ENCODE results near the gene NBEAL2.
A peak's percentile ranks its signal among the peaks of the same experiment; 100 is the strongest.
"Not testable (repeated sequence)": the region's sequence is repeated elsewhere in the genome, so short reads cannot be mapped to it uniquely, and the experiment has no call there.

Gene NBEAL2

GRCh38 chr3:47009225-47010110 lies 30.0 kb downstream of the NBEAL2 start:
- peak; percentile 37 to 59 (median 39) for DNase-seq (ENCODE audit: low read depth in 2 of 3, low spot score in 1 of 3)

GRCh38 chr3:47010111-47010712 lies 30.7 kb downstream of the NBEAL2 start:
- DNase-seq (ENCODE audit: low read depth in 2 of 3, low spot score in 1 of 3) = no peak

- no peak for DNase-seq (ENCODE audit: low read depth in 2 of 3, low spot score in 1 of 3)
Measured at GRCh38 chr3:47010910-47011309, 31.4 kb downstream of the NBEAL2 start.

- DNase-seq (ENCODE audit: low read depth in 2 of 3, low spot score in 1 of 3) = no peak
Measured at GRCh38 chr3:47011371-47011770, 31.9 kb downstream of the NBEAL2 start.

- DNase-seq (ENCODE audit: low read depth in 2 of 3, low spot score in 1 of 3) = no peak
Measured at GRCh38 chr3:47012342-47013230, 33.1 kb downstream of the NBEAL2 start.

GRCh38 chr3:47013231-47013630 lies 33.8 kb downstream of the NBEAL2 start:
- no peak for DNase-seq (ENCODE audit: low read depth in 2 of 3, low spot score in 1 of 3)

GRCh38 chr3:47014036-47014435 lies 34.6 kb downstream of the NBEAL2 start:
- DNase-seq (ENCODE audit: low read depth in 2 of 3, low spot score in 1 of 3) = no peak

- DNase-seq (ENCODE audit: low read depth in 2 of 3, low spot score in 1 of 3) = no peak
Measured at GRCh38 chr3:47015151-47015550, 35.7 kb downstream of the NBEAL2 start.

- no peak for DNase-seq (ENCODE audit: low read depth in 2 of 3, low spot score in 1 of 3)
Measured at GRCh38 chr3:47016086-47016933, 36.8 kb downstream of the NBEAL2 start.

- DNase-seq (ENCODE audit: low read depth in 2 of 3, low spot score in 1 of 3) = peak in 1 of 3 donors; percentile 27
Measured at GRCh38 chr3:47016934-47017435, 37.5 kb downstream of the NBEAL2 start.

- DNase-seq (ENCODE audit: low read depth in 2 of 3, low spot score in 1 of 3) = no peak
Measured at GRCh38 chr3:47017504-47018268, 38.2 kb downstream of the NBEAL2 start.

- no peak for DNase-seq (ENCODE audit: low read depth in 2 of 3, low spot score in 1 of 3)
Measured at GRCh38 chr3:47018269-47018611, 38.8 kb downstream of the NBEAL2 start.

GRCh38 chr3:47019201-47019600 lies 39.7 kb downstream of the NBEAL2 start:
- peak in 1 of 3 donors; percentile 51 for DNase-seq (ENCODE audit: low read depth in 2 of 3, low spot score in 1 of 3)

GRCh38 chr3:47020311-47020710 lies 40.8 kb downstream of the NBEAL2 start:
- DNase-seq (ENCODE audit: low read depth in 2 of 3, low spot score in 1 of 3) = no peak

GRCh38 chr3:47022641-47023071 lies 43.2 kb downstream of the NBEAL2 start:
- no peak for DNase-seq (ENCODE audit: low read depth in 2 of 3, low spot score in 1 of 3)

GRCh38 chr3:47024932-47025331 lies 45.5 kb downstream of the NBEAL2 start:
- DNase-seq (ENCODE audit: low read depth in 2 of 3, low spot score in 1 of 3) = no peak

GRCh38 chr3:47026432-47026831 lies 47.0 kb downstream of the NBEAL2 start:
- not testable (repeated sequence) for DNase-seq (ENCODE audit: low read depth in 2 of 3, low spot score in 1 of 3)

- no peak for DNase-seq (ENCODE audit: low read depth in 2 of 3, low spot score in 1 of 3)
Measured at GRCh38 chr3:47028146-47028545, 48.7 kb downstream of the NBEAL2 start.

GRCh38 chr3:47028667-47029066 lies 49.2 kb downstream of the NBEAL2 start:
- no peak for DNase-seq (ENCODE audit: low read depth in 2 of 3, low spot score in 1 of 3)

- not testable (repeated sequence) for DNase-seq (ENCODE audit: low read depth in 2 of 3, low spot score in 1 of 3)
Measured at GRCh38 chr3:47031041-47031440, 51.6 kb downstream of the NBEAL2 start.

Data from stimulated activated CD4-positive, alpha-beta T cell treated with anti-CD3 and anti-CD28 coated beads, Interleukin-12 subunit alpha, Interleukin-12 subunit beta, amount 100 ng/mL, for 48 hours (primary cell).